SK-N-SH (cell line): Measurements from ENCODE around the gene APP. TPM values are rescaled to one million over a fixed set of nuclear protein-coding genes. Genes with fewer than 3 reads are reported as not detected.

Source experiments
- CTCF ChIA-PET: fragments of 300-600, 350-600 bp; formaldehyde crosslinking; extraction: SDS; loops from one replicate; lab custom pipeline; 2021; lab: Yijun Ruan, JAX
- POLR2A ChIA-PET: fragments of 350-600 bp; sonication (Branson Sonifier 250); formaldehyde crosslinking; extraction: SDS; loops from one replicate; lab custom pipeline; 2020; ENCODE audit warnings: antibody characterized with exemption, inconsistent platforms; lab: Yijun Ruan, JAX
- DNase-seq: peaks from one replicate; pipeline ENCODE4 v3.0.0; 2012
- H2AFZ ChIP-seq: fragments of 200-600 bp; sonication (generic); 2 replicates; pipeline ENCODE4 v1.8.1; 2016; ENCODE audit warnings: antibody characterized with exemption, mild to moderate bottlenecking, low read depth
- H3F3A ChIP-seq: fragments of 200-600 bp; sonication (generic); replicated peaks from 2 replicates; pipeline ENCODE3; 2016; ENCODE audit warnings: antibody characterized with exemption, mild to moderate bottlenecking; ENCODE audit not compliant: insufficient read depth
- H3K27ac ChIP-seq, 2 experiments: fragments of 200-500 bp in 1 of 2; fragments of 200-600 bp in 1 of 2; sonication (Bioruptor generic) in 1 of 2; sonication (generic), shearing (Covaris generic) in 1 of 2; 2 replicates each; pipeline versions ENCODE4 v1.5.1 to v1.6.1; 2014 to 2016; ENCODE audit warnings: low read depth in 2 of 2, inconsistent platforms in 1 of 2, low read length in 1 of 2, mild to moderate bottlenecking in 1 of 2, mixed read lengths in 1 of 2
- H3K27me3 ChIP-seq: fragments of 200-600 bp; sonication (generic), shearing (Covaris generic); 2 replicates; pipeline ENCODE4 v1.6.1; 2016; ENCODE audit warnings: mixed run types; ENCODE audit not compliant: insufficient read depth
- H3K36me3 ChIP-seq, 2 experiments: fragments of 200-500 bp in 1 of 2; fragments of 200-600 bp in 1 of 2; sonication (Bioruptor generic) in 1 of 2; sonication (generic) in 1 of 2; replicated peaks in 1 of 2; 2 replicates each; pipeline versions ENCODE3 to v1.5.1; 2014 to 2016; ENCODE audit warnings: low read length in 1 of 2, mild to moderate bottlenecking in 1 of 2; ENCODE audit not compliant: insufficient read depth in 2 of 2, control insufficient read depth in 1 of 2
- H3K4me1 ChIP-seq, 2 experiments: fragments of 200-500 bp in 1 of 2; fragments of 200-600 bp in 1 of 2; sonication (Bioruptor generic) in 1 of 2; sonication (generic), shearing (Covaris generic) in 1 of 2; 2 replicates each; pipeline versions ENCODE4 v1.5.1 to v1.6.1; 2014 to 2016; ENCODE audit warnings: low read depth in 1 of 2, low read length in 1 of 2, mixed run types in 1 of 2; ENCODE audit not compliant: insufficient read depth in 2 of 2, control insufficient read depth in 1 of 2
- H3K4me2 ChIP-seq: fragments of 200-600 bp; sonication (generic), shearing (Covaris generic); 2 replicates; pipeline ENCODE4 v1.6.1; 2017; ENCODE audit warnings: mixed run types
- H3K4me3 ChIP-seq, 2 experiments: fragments of 200-500 bp in 1 of 2; fragments of 200-600 bp in 1 of 2; sonication (Bioruptor generic) in 1 of 2; sonication (generic), shearing (Covaris generic) in 1 of 2; 2 replicates each; pipeline versions ENCODE4 v1.5.1 to v1.8.1; 2014 to 2016; ENCODE audit warnings: low read depth in 2 of 2, inconsistent platforms in 1 of 2, low read length in 1 of 2, mild to moderate bottlenecking in 1 of 2, mixed read lengths in 1 of 2, moderate library complexity in 1 of 2
- H3K79me2 ChIP-seq: fragments of 200-600 bp; sonication (generic); 2 replicates; pipeline ENCODE4 v1.8.1; 2017; ENCODE audit warnings: mild to moderate bottlenecking; ENCODE audit not compliant: insufficient read depth
- H3K9ac ChIP-seq: fragments of 200-600 bp; sonication (generic); 2 replicates; pipeline ENCODE4 v1.6.1; 2017; ENCODE audit warnings: mixed run types
- H3K9me2 ChIP-seq: fragments of 200-600 bp; sonication (generic); 2 replicates; pipeline ENCODE4 v1.6.1; 2017; ENCODE audit warnings: mixed run types
- H3K9me3 ChIP-seq: fragments of 200-600 bp; sonication (generic); 2 replicates; pipeline ENCODE4 v1.6.1; 2017; ENCODE audit warnings: mixed run types, mild to moderate bottlenecking, moderate library complexity
- H4K20me1 ChIP-seq: fragments of 200-600 bp; sonication (generic); 2 replicates; pipeline ENCODE4 v1.6.1; 2017; ENCODE audit warnings: mild to moderate bottlenecking, mixed run types; ENCODE audit not compliant: insufficient read depth
- EP300 ChIP-seq, 2 experiments: IDR thresholded peaks; 2 replicates each; pipeline versions ENCODE4 v1.4.0 to v1.6.1; 2012; ENCODE audit warnings: borderline replicate concordance in 1 of 2, low read depth in 1 of 2, low read length in 1 of 2
- FOSL2 ChIP-seq: IDR thresholded peaks from 2 replicates; pipeline ENCODE4 v1.4.0; 2012; ENCODE audit warnings: low read depth, mild to moderate bottlenecking, moderate library complexity, borderline replicate concordance
- FOXJ3 ChIP-seq: sonication (generic); formaldehyde crosslinking; IDR thresholded peaks from 2 replicates; pipeline ENCODE4 v1.5.1; 2020; ENCODE audit warnings: mild to moderate bottlenecking, missing genetic modification reagents
- GATA2 ChIP-seq: sonication (generic); formaldehyde crosslinking; IDR thresholded peaks from 2 replicates; pipeline ENCODE4 v1.5.0; 2020; ENCODE audit warnings: mild to moderate bottlenecking, missing genetic modification reagents
- JUND ChIP-seq: IDR thresholded peaks from 2 replicates; pipeline ENCODE4 v1.4.0; 2012
- MEF2A ChIP-seq: IDR thresholded peaks from 2 replicates; pipeline ENCODE4 v1.4.0; 2012; ENCODE audit warnings: low read depth, borderline replicate concordance
- MXI1 ChIP-seq: IDR thresholded peaks from 2 replicates; pipeline ENCODE4 v1.6.1; 2012; ENCODE audit warnings: mild to moderate bottlenecking, low read depth, low read length, improper control_type of control experiment
- NFIC ChIP-seq: IDR thresholded peaks from 2 replicates; pipeline ENCODE4 v1.4.0; 2012; ENCODE audit warnings: borderline replicate concordance
- NRF1 ChIP-seq: IDR thresholded peaks from 2 replicates; pipeline ENCODE4 v1.6.1; 2012; ENCODE audit warnings: low read depth, mild to moderate bottlenecking, low read length
- RAD21 ChIP-seq: IDR thresholded peaks from 2 replicates; pipeline ENCODE4 v1.6.1; 2012; ENCODE audit warnings: mild to moderate bottlenecking, low read length
- RCOR1 ChIP-seq: fragments of 150-350 bp; IDR thresholded peaks from 2 replicates; pipeline ENCODE4 v1.6.1; 2017; ENCODE audit warnings: antibody characterized with exemption, low read length
- RFX5 ChIP-seq: IDR thresholded peaks from 2 replicates; pipeline ENCODE4 v1.6.1; 2012; ENCODE audit warnings: mild to moderate bottlenecking, improper control_type of control experiment, low read length
- SMC3 ChIP-seq: IDR thresholded peaks from 2 replicates; pipeline ENCODE4 v1.6.1; 2012; ENCODE audit warnings: low read depth, low read length, improper control_type of control experiment
- TAF1 ChIP-seq: IDR thresholded peaks from 2 replicates; pipeline ENCODE4 v1.6.1; 2012; ENCODE audit warnings: low read depth, mild to moderate bottlenecking, low read length, moderate library complexity, borderline replicate concordance
- YY1 ChIP-seq: IDR thresholded peaks from 2 replicates; pipeline ENCODE4 v1.4.0; 2012; ENCODE audit warnings: low read depth, mild to moderate bottlenecking
- WGBS: methylation state at CpG from one replicate; pipeline ENCODE4 v1.1.6; 2017; ENCODE audit warnings: low lambda C conversion rate; 5-methylcytosine and 5-hydroxymethylcytosine counted together
- polyA plus RNA-seq, 3 experiments: library from polyadenylated mRNA; depleted of rRNA; stranded (reverse); fragments of >200 nt; gene quantifications; 2 replicates each; pipeline ENCODE4 v1.2.3, GENCODE V29; 2012
- TF ChIP-seq, protein P1 (sequence below): fragments of 200-600 bp; sonication (generic); IDR thresholded peaks from 2 replicates; pipeline ENCODE4 v1.6.1; 2017; ENCODE audit warnings: antibody characterized with exemption, mild to moderate bottlenecking, moderate library complexity
- TF ChIP-seq, protein P2 (sequence below): fragments of 150-350 bp; IDR thresholded peaks from 2 replicates; pipeline ENCODE4 v1.6.1; 2017; ENCODE audit warnings: antibody characterized with exemption, low read length, low read depth, borderline replicate concordance
- TF ChIP-seq, protein P3 (sequence below): IDR thresholded peaks from 2 replicates; pipeline ENCODE4; 2012
- TF ChIP-seq, protein P4 (sequence below): fragments of 150-350 bp; IDR thresholded peaks from 2 replicates; pipeline ENCODE4 v1.6.1; 2016; ENCODE audit warnings: mild to moderate bottlenecking, low read depth, low read length

APP gene
- polyA plus RNA-seq, 1 of the 3 experiments (the other 2 are of a cell fraction) = 780 TPM

DNA sequence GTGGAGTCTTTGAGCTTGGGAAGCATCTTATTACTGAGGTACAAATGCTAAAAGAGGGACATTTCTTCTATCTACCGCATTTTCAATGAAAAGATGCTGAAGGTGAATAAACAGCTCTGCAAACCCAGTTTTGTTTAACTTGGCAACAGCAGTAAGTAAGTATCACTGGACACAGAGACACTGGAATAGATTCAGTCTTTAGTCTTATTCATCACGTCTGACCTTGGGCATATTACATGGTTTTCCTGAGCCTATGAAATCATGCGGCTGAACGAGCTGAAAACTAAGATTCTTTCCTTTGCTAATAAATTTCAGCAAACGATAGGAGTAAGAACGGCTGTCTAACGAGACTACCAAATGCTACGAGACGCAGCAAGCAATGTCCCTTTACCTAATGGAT lies 228.4 kb downstream of the APP start:
- Histone ChIP-seq H3K9ac (no peak overlapping the region), H3F3A (no peaks in the 10 kb centered on the region), H4K20me1 (no peaks in the 10 kb centered on the region), H3K9me3 (0 out of 2 replicates have a peak, but pooled peaks cover 7% of the 10 kb centered on the region), H3K4me2 (no peak overlapping the region), H3K36me3 (peaks cover 0 to 27% of the 10 kb centered on the region in 2 experiments), H3K4me1 (peaks cover 8 to 15% of the 10 kb centered on the region in 2 experiments; a peak in 3 of 4 replicates), H3K27ac (no peak overlapping the region), H3K79me2 (no peaks in the 10 kb centered on the region), H3K4me3 (no peak overlapping the region), H3K9me2 (no peaks in the 10 kb centered on the region), H2AFZ (no peak overlapping the region), H3K27me3 (no peaks in the 10 kb centered on the region)
- ChIA-PET POLR2A (no interaction called here), CTCF (no interaction called here)
- DNase-seq = no peak
- no peak for TF ChIP-seq NFIC
- TF ChIP-seq, protein P1, sequence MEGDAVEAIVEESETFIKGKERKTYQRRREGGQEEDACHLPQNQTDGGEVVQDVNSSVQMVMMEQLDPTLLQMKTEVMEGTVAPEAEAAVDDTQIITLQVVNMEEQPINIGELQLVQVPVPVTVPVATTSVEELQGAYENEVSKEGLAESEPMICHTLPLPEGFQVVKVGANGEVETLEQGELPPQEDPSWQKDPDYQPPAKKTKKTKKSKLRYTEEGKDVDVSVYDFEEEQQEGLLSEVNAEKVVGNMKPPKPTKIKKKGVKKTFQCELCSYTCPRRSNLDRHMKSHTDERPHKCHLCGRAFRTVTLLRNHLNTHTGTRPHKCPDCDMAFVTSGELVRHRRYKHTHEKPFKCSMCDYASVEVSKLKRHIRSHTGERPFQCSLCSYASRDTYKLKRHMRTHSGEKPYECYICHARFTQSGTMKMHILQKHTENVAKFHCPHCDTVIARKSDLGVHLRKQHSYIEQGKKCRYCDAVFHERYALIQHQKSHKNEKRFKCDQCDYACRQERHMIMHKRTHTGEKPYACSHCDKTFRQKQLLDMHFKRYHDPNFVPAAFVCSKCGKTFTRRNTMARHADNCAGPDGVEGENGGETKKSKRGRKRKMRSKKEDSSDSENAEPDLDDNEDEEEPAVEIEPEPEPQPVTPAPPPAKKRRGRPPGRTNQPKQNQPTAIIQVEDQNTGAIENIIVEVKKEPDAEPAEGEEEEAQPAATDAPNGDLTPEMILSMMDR = no peak
- no peak for TF ChIP-seq SMC3
- TF ChIP-seq, protein P2, sequence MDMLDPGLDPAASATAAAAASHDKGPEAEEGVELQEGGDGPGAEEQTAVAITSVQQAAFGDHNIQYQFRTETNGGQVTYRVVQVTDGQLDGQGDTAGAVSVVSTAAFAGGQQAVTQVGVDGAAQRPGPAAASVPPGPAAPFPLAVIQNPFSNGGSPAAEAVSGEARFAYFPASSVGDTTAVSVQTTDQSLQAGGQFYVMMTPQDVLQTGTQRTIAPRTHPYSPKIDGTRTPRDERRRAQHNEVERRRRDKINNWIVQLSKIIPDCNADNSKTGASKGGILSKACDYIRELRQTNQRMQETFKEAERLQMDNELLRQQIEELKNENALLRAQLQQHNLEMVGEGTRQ = no peak
- TF ChIP-seq EP300 (IDR thresholded peaks at IDR 0.05; ENCODE audit: borderline replicate concordance in 1 of 2, low read depth in 1 of 2, low read length in 1 of 2) = no peak
- TF ChIP-seq FOXJ3 (CRISPR knock-in tag) = no peak
- TF ChIP-seq MEF2A = no peak
- TF ChIP-seq RAD21 = no peak
- TF ChIP-seq YY1 = no peak
- TF ChIP-seq RCOR1 = no peak
- no peak for TF ChIP-seq TAF1
- no peak for TF ChIP-seq JUND
- TF ChIP-seq, protein P3, sequence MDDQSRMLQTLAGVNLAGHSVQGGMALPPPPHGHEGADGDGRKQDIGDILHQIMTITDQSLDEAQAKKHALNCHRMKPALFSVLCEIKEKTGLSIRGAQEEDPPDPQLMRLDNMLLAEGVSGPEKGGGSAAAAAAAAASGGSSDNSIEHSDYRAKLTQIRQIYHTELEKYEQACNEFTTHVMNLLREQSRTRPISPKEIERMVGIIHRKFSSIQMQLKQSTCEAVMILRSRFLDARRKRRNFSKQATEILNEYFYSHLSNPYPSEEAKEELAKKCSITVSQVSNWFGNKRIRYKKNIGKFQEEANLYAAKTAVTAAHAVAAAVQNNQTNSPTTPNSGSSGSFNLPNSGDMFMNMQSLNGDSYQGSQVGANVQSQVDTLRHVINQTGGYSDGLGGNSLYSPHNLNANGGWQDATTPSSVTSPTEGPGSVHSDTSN = no peak
- no peak for TF ChIP-seq NRF1
- no peak for TF ChIP-seq GATA2 (CRISPR knock-in tag)
- TF ChIP-seq, protein P4, sequence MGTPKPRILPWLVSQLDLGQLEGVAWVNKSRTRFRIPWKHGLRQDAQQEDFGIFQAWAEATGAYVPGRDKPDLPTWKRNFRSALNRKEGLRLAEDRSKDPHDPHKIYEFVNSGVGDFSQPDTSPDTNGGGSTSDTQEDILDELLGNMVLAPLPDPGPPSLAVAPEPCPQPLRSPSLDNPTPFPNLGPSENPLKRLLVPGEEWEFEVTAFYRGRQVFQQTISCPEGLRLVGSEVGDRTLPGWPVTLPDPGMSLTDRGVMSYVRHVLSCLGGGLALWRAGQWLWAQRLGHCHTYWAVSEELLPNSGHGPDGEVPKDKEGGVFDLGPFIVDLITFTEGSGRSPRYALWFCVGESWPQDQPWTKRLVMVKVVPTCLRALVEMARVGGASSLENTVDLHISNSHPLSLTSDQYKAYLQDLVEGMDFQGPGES = no peak
- no peak for TF ChIP-seq RFX5
- no peak for TF ChIP-seq FOSL2
- no peak for TF ChIP-seq MXI1
- WGBS = 96% methylated on average over 9 of the region's 9 CpGs
